DOHH2 (cell line): ENCODE data around the gene AGO4.

ENCODE experiments used
- CTCF ChIP-seq: fragments of 200-600 bp; sonication (generic); IDR thresholded peaks from one replicate; pipeline ENCODE4 v1.5.1; 2014; ENCODE audit warnings: antibody characterized with exemption, mild to moderate bottlenecking, low read depth, low read length; ENCODE audit not compliant: poor library complexity, severe bottlenecking
- EZH2phosphoT487 ChIP-seq: fragments of 200-600 bp; sonication (generic); IDR thresholded peaks from 2 replicates; pipeline ENCODE4 v1.6.1; 2017; ENCODE audit warnings: borderline replicate concordance, mild to moderate bottlenecking, antibody characterized with exemption, low read length, moderate library complexity, mixed read lengths

DNA sequence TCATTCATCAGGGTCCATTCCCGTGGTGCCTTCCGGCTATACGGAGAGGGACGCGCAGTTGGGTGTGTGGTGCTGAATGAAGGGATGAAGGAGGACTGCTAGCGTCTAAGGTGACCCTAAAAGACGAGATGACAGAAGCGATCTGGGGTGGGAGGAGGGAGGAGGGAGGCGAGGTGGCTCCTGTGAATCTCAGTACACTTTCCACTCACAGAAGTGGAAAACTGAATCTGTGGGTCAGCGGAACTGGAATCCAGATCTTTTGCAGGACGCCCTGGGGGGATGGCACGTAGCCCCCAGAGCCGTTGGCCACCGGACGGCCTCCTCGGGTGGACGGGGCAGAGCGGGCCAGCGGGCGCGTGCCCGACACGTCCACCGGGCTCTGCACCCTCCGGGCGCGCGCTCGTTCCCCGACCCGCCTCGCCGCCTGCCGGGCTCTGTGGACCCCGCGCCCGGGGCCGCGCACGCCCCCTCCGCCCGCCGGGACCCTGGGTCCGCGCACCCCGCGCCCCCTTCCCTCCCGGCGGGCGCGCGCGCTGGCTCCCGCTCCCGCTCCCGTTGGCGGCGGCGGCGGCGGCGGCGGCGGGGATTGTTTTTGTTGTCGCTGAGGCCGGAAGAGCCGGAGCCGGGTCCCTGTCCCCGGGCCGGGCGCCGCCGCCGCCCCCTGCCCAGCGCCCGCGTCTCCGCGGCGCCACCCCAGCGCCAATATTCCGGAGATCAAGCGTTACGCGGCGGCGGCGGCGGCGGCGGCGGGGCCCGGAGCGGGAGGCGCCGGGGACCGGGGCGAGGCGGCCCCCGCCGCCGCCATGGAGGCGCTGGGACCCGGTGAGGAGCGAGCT is at the start of gene AGO4:
- TF ChIP-seq CTCF (no peak), EZH2phosphoT487 (no peak)
